Hypothalamus (tissue), 51 donors: ENCODE measurements around the gene FXYD6.

Source experiments
- DNase-seq, 51 donors: peaks; one replicate each; lab custom pipeline; 2025; lab: John Stamatoyannopoulos, UW

FXYD6 gene

GRCh38 chr11:117833401-117833891 lies 43.0 kb downstream of the FXYD6 start:
- DNase-seq = no peak

GRCh38 chr11:117832511-117832910 lies 43.9 kb downstream of the FXYD6 start:
- DNase-seq = no peak

- no peak for DNase-seq
These were observed 44.6 kb downstream of the FXYD6 start for GRCh38 chr11:117831661-117832415.

- DNase-seq = no peak
These were observed 45.6 kb downstream of the FXYD6 start for GRCh38 chr11:117830674-117831351.

GRCh38 chr11:117830072-117830471 lies 46.4 kb downstream of the FXYD6 start:
- no peak for DNase-seq

- no peak for DNase-seq
These were observed 47.1 kb downstream of the FXYD6 start for GRCh38 chr11:117829369-117829725.

GRCh38 chr11:117828611-117829368 lies 47.7 kb downstream of the FXYD6 start:
- DNase-seq = no peak

GRCh38 chr11:117827521-117828511 lies 48.6 kb downstream of the FXYD6 start:
- no peak for DNase-seq

GRCh38 chr11:117826832-117827231 lies 49.6 kb downstream of the FXYD6 start:
- no peak for DNase-seq

- DNase-seq = no peak
These were observed 50.3 kb downstream of the FXYD6 start for GRCh38 chr11:117826190-117826570.

GRCh38 chr11:117825538-117826189 lies 50.8 kb downstream of the FXYD6 start:
- DNase-seq = no peak

- DNase-seq = no peak
These were observed 51.6 kb downstream of the FXYD6 start, which contains the start of gene FXYD2 for GRCh38 chr11:117824571-117825537. Gene FXYD2, minus strand, starts transcription at chr11:117824744. Its CDS starts 66 bp downstream, at chr11:117824678.

GRCh38 chr11:117823946-117824420 lies 52.5 kb downstream of the FXYD6 start:
- DNase-seq = no peak

- no peak for DNase-seq
These were observed 53.0 kb downstream of the FXYD6 start for GRCh38 chr11:117823294-117823945.

- DNase-seq = peak in 12 of 51 donors; percentile 12 to 47 (median 32)
These were observed 54.1 kb downstream of the FXYD6 start for GRCh38 chr11:117822074-117823033.

GRCh38 chr11:117821431-117821830 lies 55.0 kb downstream of the FXYD6 start:
- DNase-seq = no peak
